Right hindlimb (tissue), 1 donor: ENCODE measurements around the gene PMEL.
A peak's percentile ranks its signal among the peaks of the same experiment; 100 is the strongest.
"Not testable (repeated sequence)": the region's sequence is repeated elsewhere in the genome, so short reads cannot be mapped to it uniquely, and the experiment has no call there.

Experiments used
- DNase-seq: peaks from one replicate; pipeline ENCODE4 v3.0.0-alpha.2; 2018

Gene PMEL

DNA sequence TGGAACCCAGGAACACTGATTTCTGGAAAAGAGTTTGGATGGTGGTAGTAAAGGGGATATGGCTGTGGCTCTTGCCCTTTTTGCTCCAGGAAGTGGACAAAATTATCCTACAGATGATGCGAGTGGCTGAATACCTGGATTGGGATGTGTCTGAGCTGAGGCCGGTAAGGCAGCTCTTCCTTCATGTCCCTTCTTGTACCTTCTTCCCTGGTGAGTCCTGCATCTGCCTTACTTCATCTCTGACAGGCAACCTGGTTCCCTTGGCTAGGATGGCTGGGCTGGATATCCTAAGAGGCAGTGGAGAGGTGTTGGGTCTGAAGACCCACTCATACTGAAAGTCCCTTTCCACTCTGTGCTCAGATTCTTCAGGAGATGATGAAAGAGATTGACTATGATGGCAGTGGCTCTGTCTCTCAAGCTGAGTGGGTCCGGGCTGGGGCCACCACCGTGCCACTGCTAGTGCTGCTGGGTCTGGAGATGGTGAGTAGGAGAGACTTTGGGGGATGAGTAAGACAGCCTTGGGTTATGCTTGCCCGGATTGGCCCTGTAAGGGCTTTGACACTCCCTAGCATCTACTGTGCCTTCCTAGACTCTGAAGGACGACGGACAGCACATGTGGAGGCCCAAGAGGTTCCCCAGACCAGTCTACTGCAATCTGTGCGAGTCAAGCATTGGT, 26.9 kb downstream of the PMEL start:
- no peak for DNase-seq

GRCh38 chr12:55937981-55938380, 27.9 kb downstream of the PMEL start:
- no peak for DNase-seq

DNA sequence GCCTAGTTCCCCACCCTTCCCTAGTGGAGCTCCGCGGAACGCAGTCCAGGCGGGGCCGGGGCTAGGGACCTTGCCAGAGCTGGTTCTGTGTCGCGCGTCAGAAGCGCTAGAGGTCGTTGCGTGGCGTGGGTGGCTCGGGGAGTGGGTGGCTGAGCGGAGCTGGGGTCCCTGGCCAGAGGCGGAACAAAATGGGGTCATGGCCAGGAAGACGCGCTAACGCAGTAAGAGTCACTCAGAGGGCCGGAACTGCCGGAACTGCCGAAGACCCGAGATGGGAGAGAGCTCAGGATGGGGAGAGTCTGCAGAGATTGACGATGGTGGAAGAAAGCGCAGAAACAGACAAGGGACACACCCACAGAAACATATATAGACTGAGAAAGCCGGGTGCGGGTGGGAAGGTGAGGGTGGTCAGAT, 30.1 kb downstream of the PMEL start:
- DNase-seq: peak; percentile 51

- no peak for DNase-seq
Measured at GRCh38 chr12:55934773-55935172, 31.1 kb downstream of the PMEL start.

DNA sequence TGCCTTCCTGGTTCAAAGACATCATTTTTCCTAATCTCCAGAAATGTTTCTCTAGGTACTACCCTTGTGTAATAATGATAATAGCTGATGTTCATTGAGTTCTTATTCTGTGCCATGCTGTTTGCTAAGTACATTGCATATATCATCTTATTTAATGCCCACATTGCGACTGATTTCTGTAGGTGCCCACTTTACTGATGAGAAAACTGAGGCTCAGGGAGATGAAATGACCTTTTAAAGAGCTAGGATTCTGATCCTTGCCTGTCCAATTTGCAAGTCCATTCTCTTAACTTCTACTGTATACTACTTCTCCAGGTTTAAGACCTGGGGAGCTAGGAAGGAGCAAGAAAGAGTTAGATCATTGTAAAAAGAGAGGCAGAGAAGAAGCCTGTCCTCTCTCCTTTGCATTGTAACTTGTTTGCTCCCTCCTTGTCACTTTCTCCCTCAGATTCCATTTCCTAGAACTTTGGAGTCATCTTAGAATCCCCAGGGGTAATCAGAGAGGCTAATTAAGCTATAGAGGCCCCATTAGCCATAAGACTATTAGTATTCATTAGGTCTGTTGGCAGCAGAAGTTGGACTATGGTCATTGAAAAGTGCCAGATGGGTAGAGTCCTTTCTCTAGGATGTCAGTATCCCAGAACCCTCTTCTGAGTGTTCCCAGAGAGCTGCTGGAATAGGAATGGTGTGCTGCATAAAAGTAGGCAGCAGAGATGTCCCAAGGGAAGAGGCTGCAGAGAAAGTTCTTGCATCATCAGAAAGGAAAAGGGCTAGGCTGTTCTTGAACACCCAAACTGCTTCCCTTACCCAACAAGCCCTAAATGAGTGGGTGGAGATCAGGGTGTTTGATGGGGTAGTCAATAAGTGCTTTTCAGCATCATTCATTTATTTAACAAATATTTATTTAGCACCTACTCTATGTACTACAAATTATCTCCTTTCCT, 31.8 kb downstream of the PMEL start:
- no peak for DNase-seq

DNA sequence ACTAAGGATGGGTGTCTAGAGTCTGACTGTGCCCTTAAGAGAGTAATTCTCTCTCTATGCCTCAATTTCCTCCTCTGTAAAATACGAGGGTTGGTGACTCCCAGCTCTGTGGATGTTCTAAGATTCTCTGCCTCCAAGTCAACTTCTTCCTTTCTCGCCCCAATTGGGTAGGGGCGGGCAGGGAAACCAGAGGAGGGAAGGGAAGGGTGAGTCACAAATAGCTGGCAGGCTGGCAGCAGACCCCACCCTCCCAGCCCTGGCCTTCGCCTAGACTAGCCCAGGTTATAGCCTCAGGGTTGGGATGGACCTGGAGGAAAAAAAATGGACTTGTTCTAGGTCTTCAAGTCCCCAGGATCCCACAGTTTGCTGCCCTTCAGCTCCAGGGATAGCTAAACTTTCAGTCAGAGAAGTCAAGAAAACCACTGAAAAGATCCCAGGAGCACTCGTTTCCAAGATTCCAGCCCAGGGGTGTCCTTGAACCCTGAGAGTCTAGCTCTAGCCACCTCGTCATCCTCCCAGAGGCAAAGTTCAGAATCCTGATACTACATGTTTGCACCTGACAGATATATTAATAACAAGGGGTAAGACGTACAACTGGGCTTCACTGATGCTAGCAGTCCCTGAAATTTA, 32.6 kb downstream of the PMEL start:
- no peak for DNase-seq

- no peak for DNase-seq
Measured at GRCh38 chr12:55932551-55932910, 33.3 kb downstream of the PMEL start.

- DNase-seq: peak; percentile 81
Measured at GRCh38 chr12:55931780-55932550, 33.9 kb downstream of the PMEL start.

- DNase-seq: peak; percentile 44
Measured at GRCh38 chr12:55931317-55931779, 34.5 kb downstream of the PMEL start.

- DNase-seq: peak; percentile 53
Measured at GRCh38 chr12:55930771-55931316, 35.0 kb downstream of the PMEL start, which contains the start of gene DGKA. Gene DGKA (plus strand): TSS chr12:55931162. CDS start chr12:55936504, 5,342 bp downstream.

GRCh38 chr12:55929306-55929791, 36.5 kb downstream of the PMEL start:
- peak; percentile 30 for DNase-seq

DNA sequence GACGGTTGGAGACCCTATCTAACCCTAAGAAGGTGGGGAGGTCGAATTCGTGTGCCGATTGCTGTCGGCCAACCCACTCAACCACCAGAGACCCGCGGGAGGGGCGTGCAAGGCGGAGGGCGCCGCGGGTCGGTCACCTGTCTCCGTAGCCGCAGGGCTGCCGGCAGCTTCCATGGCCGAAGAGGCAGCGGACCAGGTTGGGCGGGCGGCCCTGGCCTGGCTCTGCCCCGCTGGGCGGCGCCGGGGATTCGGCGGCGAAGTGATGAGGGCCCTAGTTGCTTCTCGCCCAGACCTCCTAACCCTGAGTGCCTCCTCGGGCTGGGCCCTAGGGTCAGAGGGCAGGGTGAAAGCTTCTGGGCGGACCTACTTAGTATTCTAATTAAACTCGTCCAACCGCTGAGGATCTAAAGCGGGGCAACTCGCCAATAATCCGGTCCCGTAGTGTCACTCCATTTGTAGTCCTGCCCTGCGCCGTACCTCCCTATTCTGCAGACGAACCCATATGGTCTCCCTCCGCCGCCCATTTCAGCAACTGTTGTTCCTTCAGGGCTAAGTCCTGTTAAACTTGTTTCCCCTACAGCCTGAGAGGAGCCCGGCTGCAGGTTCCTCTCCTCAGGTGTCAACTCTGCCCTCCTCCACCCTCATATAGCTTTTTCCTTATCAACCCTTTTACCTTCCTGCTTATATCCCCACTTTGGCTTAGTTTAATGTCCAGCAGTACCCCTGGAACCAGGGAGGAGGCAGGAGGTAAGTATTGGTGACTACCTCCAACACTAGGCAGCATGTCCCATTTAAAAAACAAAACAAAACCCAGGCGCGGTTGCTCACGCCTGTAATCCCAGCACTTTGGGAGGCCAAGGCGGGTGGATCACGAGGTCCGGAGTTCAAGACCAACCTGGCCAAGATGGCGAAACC, 38.0 kb downstream of the PMEL start, which contains the start of gene PYM1:
TSS of gene PYM1 (minus strand) at position 307 of the 915 bp plus-strand sequence. CDS start at position 174, 133 bp downstream.
- DNase-seq: peak; percentile 77

DNA sequence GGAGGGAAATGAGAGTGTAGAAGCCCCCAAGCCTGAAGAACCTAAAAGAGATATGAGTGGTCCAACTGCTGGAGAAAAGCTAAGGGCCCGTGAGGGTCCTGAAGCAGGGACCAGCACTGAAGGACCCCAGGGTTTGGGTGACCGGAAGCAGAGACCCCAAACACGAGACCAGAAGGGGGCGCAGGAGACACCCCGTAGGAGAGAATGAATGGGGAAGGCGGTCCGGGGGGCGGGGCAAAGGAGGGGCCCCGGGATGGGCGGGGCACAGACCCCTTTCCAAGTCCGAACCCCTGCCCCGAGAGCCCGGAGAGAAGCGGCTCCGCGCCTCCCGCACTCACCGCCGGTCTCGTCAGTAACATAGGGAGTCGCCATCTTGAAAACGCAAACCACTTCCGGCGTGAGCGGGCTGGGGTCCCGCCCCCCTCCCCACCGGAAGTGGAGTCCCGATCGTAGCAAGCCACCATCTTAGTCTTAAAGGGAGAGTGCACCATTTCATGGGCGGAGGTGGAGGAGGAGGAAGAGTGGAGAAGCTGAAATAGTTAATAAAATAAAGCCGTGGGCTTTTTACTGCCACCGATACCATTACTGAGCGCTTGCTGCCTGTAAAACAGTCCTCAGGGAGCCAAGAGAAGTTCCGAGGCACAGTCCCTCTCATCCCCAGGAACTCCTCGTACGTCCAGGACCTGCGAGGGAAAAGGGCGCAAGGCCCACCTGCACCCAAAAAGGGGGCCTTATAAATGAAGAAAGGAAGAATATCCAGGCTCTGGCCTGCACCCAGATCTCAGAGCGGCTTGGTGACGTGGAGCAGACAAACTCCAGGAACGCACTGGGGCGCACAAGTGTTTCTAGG, 38.9 kb downstream of the PMEL start:
- DNase-seq: peak; percentile 96

DNA sequence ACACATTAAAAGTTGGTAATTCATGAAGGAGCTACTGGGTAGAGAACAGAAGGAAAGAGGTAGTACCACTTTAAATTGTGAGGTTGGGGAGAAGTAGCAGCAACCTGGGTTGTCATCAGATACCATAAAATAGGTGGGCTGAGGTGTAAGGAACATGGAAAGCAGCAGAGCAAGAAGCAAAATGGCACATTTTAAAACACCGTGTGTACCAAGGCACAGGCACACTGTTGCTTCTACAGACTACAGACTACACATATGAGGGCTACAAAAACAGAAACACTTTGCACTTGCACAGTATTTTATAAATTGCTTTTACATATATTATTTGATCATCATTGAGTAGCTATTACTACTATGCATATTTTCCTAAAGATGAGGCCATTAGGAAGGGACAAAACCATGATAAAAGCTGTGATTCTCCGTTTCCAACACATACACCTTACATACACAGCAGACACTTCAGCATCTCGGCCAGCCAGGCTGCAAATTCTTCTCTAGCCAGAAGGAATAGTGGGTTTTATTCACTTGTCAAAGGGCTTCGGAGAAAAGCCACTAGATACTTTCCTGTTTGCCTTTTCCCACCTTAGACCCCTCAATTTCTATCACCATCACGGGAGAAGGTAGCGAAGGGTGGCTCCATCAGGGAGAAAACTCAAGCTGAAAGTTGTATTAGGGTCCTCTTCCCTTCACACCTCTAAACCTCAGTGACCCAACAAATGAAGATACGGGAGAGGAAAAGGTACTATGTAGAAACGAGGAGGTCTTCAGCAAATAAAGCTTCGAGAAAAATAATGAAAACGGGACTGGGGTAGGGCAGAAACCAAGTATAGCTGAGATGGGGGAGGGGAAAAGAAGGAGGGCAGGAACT, 39.7 kb downstream of the PMEL start:
- DNase-seq: no peak

DNA sequence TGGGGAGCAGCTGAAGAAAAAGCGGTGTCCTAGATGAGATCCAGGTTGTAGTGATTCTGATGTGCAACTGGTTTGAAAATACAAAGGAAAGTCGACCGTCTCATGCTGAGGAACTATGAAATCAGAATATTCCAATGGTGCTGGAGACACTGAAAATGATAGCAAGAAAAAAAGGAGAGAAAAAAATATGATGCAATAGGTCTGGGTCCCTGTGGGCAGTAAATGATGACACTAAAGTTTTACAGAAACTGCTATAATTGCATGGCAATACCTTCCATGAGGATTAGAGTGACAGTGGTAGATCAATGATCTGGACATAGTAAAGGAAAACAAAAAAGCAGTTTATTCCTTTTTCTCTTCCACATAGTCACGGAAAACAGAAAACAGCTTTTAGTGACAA, 40.5 kb downstream of the PMEL start:
- no peak for DNase-seq

DNA sequence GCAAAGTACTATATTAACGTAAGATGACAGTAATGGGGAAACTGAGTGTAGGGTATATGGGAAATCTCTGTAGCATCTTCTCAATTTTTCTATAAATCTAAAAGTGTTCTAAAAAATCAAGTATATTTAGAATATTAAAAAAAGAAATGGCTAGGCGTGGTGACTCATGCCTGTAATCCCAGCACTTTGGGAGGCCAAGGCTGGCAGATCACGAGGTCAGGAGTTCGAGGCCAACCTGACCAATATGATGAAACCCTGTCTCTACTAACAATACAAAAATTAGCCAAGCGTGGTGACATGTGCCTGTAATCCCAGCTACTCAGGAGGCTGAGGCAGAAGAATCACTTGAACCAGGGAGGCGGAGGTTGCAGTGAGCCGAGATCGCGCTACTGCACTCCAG, 42.2 kb downstream of the PMEL start:
- not testable (repeated sequence) for DNase-seq

GRCh38 chr12:55922126-55922525, 43.7 kb downstream of the PMEL start:
- no peak for DNase-seq

- DNase-seq: not testable (repeated sequence)
Measured at GRCh38 chr12:55919032-55919431, 46.8 kb downstream of the PMEL start.

- DNase-seq: no peak
Measured at GRCh38 chr12:55915482-55915859, 50.4 kb downstream of the PMEL start.
